CD4-positive, alpha-beta T cell treated with Interleukin-12 subunit alpha and Interleukin-12 subunit beta, for 1 hour (primary cell): Measurements from ENCODE around the gene DAB1.

Source experiments
- DNase-seq: peaks from one replicate; pipeline ENCODE4 v3.0.0-alpha.2; 2020

Gene DAB1

DNA sequence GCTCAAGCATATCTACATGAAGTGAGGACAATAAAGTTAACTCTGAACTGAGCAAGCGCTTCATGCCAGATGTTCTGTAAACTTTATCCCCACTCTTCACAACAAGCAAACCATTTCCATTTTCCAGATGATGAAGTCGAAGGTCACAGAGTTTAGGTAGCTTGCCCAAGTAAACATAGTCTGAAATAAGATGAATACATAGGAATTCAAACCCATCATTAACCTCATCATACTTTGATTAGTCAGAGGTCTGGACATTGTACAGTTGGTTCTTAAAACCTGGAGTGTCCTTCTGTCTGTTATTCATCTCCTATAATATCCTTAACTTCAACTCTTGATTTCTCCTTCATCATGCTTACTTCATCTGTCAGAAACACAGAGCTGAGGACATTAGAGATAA lies 277.8 kb downstream of the DAB1 start:
- no peak for DNase-seq

DNA sequence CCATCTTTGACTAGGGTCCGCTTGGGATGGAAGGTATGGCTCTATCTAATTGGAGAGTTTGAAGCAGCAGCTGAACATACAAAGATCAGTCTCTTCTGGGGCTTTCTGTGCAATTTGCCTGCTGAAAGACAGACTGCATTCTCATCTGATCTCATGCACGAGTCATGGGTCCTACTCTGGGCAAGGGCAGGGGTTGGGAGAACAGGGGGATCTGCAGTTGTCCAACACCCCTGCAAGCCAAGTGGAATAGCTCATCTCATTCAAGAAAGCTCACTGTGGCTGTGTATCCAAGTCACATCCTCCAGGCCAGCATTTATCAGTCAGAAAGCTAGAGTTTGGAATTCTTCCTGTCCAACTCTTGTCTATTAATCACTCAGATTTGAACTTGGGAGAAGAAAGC lies 280.9 kb downstream of the DAB1 start:
- no peak for DNase-seq

GRCh38 chr1:57142169-57142568 lies 281.7 kb downstream of the DAB1 start:
- no peak for DNase-seq

GRCh38 chr1:57138432-57139078 lies 285.3 kb downstream of the DAB1 start:
- DNase-seq: no peak

- no peak for DNase-seq
Observed at GRCh38 chr1:57137980-57138379, 285.9 kb downstream of the DAB1 start.

- DNase-seq: no peak
Observed at GRCh38 chr1:57134803-57135202, 289.1 kb downstream of the DAB1 start.

- DNase-seq: no peak
Observed at GRCh38 chr1:57133686-57134085, 290.2 kb downstream of the DAB1 start.

DNA sequence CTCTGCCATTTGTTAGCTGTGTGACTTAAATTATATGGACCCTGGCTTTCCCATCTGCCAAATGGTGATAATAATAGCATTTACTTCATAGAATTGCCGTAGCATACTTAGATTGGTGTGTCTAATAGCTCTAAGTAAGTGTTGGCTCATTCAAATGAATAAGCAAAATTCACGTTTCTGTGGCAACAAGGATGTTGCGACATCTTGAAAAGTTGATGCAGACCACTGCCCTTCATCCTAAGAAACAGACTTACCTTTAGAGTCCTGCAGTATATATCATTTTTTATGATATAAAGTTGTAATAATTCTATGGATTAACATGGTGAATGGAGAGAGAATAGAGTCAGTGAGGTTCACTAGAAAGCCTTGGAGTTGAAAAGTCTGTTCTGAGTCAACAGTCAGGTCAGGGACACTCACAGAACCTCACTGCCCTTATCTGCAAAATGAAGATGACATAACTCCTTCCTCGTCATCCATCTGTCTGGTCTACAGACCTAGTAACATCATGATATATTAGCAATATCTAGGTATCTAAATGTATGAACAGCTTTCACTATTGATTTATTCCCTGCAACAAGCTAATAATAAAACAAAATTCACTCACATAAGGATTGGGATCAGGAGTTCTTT lies 290.8 kb downstream of the DAB1 start:
- no peak for DNase-seq

DNA sequence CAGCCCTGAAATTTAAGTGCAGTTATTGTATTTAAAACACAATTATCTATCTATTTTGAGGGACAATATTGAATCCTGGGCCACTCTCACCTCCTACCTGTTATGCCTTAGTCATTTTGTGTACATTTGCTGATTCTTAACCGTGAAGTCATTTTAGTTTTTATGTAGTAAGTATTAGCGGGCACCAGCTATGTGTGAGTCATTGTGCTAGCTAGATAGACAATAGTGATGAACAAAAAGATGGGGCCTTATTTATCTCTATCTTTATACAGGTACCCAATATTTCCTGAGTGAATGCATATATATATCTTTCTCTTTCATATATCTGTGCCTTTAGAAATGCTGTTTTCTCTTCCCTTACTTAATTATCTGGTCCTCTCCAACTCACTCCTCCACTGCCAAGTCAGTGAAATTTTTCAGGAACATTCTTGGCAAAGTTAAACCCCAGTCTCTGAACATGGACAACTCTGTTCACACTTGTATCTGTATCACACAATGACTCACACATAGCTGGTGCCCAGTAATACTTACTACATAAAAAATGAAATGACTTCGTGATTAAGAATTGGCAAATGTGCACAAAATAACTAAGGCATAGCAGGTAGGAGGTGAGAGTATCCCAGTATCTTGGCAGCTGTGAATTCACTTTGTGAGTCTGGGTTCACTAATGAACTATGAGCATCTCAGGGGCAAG lies 292.0 kb downstream of the DAB1 start:
- DNase-seq: no peak

GRCh38 chr1:57131257-57131656 lies 292.6 kb downstream of the DAB1 start:
- DNase-seq: no peak

DNA sequence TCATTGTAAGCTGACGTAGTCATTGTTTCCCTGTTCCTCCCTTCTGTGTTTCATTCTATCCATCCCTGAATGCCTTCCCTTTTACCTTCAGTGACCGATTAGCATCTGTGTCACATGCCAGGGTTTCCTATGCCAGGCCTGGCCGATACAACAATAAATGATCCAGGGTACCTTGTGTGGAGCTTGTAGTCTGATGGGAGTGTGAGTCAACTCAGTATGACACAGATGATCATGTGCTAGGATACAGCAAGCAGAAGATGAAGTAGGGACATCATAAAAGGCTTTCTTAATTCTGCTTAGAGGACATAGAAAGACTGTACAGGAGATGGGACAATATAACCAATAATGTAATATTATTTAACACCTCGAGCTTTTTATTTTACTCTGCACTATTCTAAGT lies 294.0 kb downstream of the DAB1 start:
- no peak for DNase-seq

GRCh38 chr1:57127976-57128375 lies 295.9 kb downstream of the DAB1 start:
- no peak for DNase-seq

GRCh38 chr1:57124768-57125446 lies 299.0 kb downstream of the DAB1 start:
- DNase-seq: no peak

- no peak for DNase-seq
Observed at GRCh38 chr1:57124170-57124569, 299.7 kb downstream of the DAB1 start.

- no peak for DNase-seq
Observed at GRCh38 chr1:57122031-57122430, 301.8 kb downstream of the DAB1 start.

- no peak for DNase-seq
Observed at GRCh38 chr1:57118948-57119603, 304.8 kb downstream of the DAB1 start.

DNA sequence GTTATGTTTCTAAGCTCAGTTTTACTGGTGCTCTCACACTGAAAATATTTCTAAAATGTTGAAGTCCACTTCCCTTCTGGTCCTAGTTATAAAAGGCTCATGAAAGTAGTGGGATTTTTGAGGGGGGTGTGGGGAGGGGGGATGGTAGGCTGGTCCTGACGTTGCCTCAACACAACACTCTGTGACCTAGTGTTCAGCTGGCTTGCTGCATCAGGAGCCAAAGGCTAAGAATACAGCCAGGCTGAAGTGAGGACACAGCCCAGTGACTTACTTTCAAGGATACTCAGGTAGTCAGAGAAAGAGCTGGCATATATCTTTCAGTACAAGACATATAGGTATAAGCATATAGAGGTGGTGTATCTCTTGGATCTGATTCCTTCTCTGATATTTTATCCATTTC lies 306.1 kb downstream of the DAB1 start:
- DNase-seq: no peak

DNA sequence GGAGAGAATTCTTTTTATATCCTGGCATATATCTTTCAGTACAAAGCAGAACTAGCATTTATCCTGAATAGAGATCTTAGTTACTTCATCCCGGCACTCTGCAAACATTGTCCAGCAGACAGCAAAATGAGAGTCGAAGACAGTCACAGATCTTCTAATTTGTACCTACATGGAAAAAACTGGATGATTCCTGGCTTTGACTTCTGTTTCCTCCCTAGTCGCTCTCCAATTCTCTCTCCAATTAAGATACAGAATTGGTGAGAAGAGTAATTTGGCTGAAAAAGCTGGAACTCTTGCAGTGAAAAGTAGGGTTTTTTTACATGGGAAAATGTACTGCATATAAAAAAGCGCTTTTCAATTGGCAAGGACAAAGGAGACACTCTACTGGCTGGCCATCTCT lies 307.0 kb downstream of the DAB1 start:
- DNase-seq: no peak

DNA sequence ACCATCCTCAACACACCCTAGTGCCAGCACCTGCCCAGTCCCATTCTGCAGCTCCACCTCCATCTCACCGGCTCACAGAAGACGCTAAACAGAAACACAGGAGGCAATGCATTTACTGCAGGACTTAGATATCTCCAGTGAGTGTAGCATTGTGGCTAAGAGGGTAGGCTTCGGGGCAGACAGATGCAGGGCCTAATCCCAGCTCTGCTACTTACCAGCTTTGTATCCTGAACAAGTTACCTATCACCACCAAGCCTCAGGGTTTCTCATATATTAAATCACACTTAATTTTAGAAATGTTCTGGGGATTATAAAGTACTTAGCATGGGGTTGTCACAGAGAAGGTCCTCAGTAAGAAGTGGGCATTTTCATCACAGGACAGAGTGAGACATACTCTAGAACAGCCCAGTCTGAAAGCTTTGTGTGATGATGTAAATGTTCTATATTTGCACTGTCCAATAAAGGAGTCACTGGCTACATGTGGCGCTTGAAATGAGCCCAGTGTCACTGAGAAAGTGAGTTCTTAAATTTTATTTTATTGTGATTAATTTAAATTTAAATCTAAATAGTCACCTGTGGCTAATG lies 308.7 kb downstream of the DAB1 start:
- no peak for DNase-seq

DNA sequence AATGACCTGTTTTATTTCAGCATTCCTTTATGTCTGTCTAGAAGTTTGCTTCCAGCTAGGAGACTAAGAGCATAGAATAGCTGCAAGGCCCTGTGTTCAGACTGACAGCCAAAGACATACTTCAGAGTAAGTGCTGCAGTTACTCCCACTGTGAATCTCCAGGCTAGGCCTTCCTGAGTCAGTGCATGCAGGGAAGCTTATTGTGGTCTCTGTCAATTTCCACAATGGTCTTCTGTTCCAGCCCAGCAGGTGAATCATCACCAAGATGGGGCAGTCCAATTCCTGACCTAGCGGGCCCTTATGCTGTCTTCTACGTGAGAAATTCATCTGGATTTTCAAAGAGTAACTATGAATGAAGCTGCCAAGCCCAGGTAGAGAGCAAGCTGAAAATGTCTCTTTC lies 311.7 kb downstream of the DAB1 start:
- DNase-seq: no peak

GRCh38 chr1:57111175-57111574 lies 312.7 kb downstream of the DAB1 start:
- DNase-seq: no peak

GRCh38 chr1:57109883-57110282 lies 314.0 kb downstream of the DAB1 start:
- DNase-seq: no peak

GRCh38 chr1:57109247-57109646 lies 314.6 kb downstream of the DAB1 start:
- DNase-seq: no peak
